ENCODE measurements around the gene MDFI. TPM values are rescaled to one million over a fixed set of nuclear protein-coding genes. Genes with fewer than 3 reads are reported as not detected.

The MDFI gene, protein sequence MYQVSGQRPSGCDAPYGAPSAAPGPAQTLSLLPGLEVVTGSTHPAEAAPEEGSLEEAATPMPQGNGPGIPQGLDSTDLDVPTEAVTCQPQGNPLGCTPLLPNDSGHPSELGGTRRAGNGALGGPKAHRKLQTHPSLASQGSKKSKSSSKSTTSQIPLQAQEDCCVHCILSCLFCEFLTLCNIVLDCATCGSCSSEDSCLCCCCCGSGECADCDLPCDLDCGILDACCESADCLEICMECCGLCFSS
- total RNA-seq = not detected in 2 replicates

DNA sequence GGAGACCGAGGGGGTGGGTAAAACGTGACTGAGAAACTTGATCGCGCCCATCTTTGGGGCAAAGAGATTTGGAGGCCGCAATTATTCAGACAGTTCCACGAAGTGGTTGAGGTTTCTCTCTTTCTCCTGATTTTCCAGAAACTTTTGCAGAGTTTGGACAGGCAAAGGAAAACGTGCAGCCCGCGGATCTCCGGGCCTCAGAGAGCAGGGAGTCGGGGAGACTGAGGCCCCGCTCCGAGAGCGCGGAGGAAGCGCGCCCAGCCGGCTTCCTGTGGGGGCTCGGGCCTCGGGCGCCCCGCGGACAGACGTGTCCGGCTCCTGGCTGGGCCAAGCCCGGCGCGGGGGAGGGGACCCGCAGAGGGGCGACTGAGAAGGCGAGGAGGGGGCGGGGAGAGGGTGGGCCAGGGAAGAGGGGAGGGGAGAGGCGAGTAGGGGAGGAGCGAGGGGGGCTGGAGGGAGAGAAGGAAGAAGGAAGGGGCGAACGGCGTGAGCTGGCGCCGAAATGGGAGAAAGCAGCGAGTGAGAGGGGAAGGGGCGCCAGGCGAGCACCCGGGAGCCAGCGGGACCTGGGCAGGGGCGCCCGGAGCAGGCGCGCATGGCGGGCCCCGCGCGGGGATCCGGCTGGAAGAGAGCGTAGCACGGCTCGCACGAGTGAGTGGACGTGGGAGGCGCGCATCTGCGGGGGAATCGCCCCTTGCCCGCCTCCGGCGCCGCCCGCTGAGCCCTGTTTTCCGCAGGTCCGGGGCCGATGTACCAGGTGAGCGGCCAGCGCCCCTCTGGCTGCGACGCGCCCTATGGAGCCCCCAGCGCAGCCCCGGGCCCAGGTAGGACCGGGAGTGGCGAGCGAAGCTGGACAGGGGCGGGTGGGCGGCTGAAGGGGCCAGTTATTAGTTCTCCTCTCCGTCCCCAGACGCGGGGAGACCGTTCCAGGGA lies at the start of gene MDFI:
Gene MDFI, plus strand, starts transcription at position 467 of the 933 bp plus-strand sequence. Its CDS starts 282 bp downstream, at position 749.
- ChIA-PET POLR2A (no interaction called here), CTCF (no interaction called here)
- intact Hi-C loops (cut with micrococcal nuclease) = no loop called here
- no peak within 1 kb of the TSS for H3K27ac Mint-ChIP-seq
- no peak for DNase-seq
- H3K36me3 Mint-ChIP-seq (ENCODE audit: low read depth) = no peaks in the 10 kb centered on the region
- ATAC-seq (ENCODE audit: low read depth) = peak; percentile 25
- H3K27me3 Mint-ChIP-seq = peaks cover 58% of the 10 kb centered on the region
- no peaks in the 10 kb centered on the region for H3K9me3 Mint-ChIP-seq
- TF ChIP-seq, protein P1, sequence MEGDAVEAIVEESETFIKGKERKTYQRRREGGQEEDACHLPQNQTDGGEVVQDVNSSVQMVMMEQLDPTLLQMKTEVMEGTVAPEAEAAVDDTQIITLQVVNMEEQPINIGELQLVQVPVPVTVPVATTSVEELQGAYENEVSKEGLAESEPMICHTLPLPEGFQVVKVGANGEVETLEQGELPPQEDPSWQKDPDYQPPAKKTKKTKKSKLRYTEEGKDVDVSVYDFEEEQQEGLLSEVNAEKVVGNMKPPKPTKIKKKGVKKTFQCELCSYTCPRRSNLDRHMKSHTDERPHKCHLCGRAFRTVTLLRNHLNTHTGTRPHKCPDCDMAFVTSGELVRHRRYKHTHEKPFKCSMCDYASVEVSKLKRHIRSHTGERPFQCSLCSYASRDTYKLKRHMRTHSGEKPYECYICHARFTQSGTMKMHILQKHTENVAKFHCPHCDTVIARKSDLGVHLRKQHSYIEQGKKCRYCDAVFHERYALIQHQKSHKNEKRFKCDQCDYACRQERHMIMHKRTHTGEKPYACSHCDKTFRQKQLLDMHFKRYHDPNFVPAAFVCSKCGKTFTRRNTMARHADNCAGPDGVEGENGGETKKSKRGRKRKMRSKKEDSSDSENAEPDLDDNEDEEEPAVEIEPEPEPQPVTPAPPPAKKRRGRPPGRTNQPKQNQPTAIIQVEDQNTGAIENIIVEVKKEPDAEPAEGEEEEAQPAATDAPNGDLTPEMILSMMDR (IDR thresholded peaks at IDR 0.05) = no peak
- H3K4me1 Mint-ChIP-seq = peaks cover 12% of the 10 kb centered on the region
- H3K4me3 Mint-ChIP-seq = peak within 1 kb of the TSS; percentile 70

- TF ChIP-seq, protein P1 (IDR thresholded peaks at IDR 0.05) = no peak
- Mint-ChIP-seq H3K36me3 (ENCODE audit: low read depth) (peaks cover 77% of the 10 kb centered on the region), H3K9me3 (no peaks in the 10 kb centered on the region), H3K4me3 (no peak overlapping the region), H3K27ac (no peak overlapping the region), H3K27me3 (no peaks in the 10 kb centered on the region), H3K4me1 (peaks cover 4% of the 10 kb centered on the region)
- ATAC-seq (ENCODE audit: low read depth) = no peak
- intact Hi-C loops (cut with micrococcal nuclease) = no loop called here
- ChIA-PET POLR2A (interaction anchor here (1.0 kb wide), 1 partner anchor 42 kb away, joined by 3 read pairs; no protein-coding TSS in a partner anchor), CTCF (interaction anchor here (1.5 to 4.8 kb wide), 4 partner anchors 13 to 167 kb away, joined by 4 to 40 read pairs (median 13); no protein-coding TSS in a partner anchor)
- DNase-seq = no peak
These were observed 49.0 kb upstream of the MDFI start for GRCh38 chr6:41589223-41589622.

DNA sequence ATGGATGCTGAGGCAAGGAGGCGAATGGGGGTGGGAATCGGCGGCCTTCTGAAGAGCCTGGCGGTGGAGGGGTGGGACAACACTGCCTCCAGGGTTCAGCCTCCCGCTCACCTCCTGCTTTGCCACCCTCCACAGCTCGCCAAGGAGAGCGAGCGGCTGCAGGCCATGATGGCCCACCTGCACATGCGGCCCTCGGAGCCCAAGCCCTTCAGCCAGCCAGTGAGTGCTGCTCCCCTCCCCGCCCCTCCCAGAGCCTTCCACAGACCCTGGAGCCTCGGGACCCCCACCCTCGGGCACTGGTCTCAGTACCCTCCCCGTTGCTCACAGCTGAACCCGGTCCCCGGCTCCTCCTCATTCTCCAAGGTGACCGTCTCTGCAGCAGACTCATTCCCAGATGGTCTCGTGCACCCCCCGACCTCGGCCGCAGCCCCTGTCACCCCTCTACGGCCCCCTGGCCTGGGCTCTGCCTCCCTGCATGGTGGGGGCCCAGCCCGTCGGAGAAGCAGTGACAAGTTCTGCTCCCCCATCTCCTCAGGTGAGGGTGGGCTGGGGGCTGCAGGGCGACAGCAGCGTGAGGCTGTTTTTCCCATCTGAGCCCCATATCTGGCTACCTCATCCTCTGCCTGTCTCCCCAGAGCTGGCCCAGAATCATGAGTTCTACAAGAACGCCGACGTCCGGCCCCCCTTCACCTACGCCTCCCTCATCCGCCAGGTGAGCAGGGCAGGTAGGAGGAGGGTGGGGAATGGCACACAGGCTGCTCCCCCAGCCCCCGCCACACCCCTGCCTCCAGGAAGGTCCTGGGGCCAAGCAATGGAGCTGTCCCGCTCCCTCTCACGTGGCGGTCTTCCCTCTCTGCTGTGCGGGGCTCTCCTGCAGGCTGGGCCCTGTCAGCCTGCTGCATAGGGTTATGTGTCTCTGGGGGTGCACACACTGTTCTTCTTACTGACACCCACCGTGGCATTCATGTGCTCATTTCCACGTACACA lies 48.3 kb upstream of the MDFI start:
- Mint-ChIP-seq H3K4me1 (peaks cover 4% of the 10 kb centered on the region), H3K36me3 (ENCODE audit: low read depth) (peaks cover 77% of the 10 kb centered on the region), H3K27ac (no peak overlapping the region), H3K27me3 (no peaks in the 10 kb centered on the region), H3K4me3 (no peak overlapping the region), H3K9me3 (no peaks in the 10 kb centered on the region)
- ATAC-seq (ENCODE audit: low read depth) (no peak), DNase-seq (no peak)
- ChIA-PET POLR2A (interaction anchor here (1.0 kb wide), 1 partner anchor 43 kb away, joined by 3 read pairs; no protein-coding TSS in a partner anchor), CTCF (interaction anchor here (1.3 to 4.8 kb wide), 4 partner anchors 127 to 216 kb away, joined by 3 to 40 read pairs (median 13); no protein-coding TSS in a partner anchor)
- intact Hi-C loops (cut with micrococcal nuclease) = no loop called here
- TF ChIP-seq, protein P1 (IDR thresholded peaks at IDR 0.05) = no peak

DNA sequence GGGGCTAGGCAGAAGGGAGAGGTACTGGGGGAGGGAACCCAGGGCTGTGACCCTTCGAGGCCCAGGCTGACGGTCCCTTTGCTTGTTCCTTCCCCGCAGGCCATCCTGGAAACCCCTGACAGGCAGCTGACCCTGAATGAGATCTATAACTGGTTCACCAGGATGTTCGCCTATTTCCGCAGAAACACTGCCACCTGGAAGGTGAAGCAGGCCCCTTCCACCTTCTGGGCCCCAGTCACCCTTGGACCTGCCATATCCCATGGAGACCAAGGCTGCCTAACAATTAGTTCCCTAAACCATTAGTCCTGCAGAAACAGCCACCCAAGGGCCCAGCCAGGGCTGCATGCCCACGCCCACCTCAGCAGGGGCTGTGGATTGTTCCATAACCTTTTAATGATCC lies 47.1 kb upstream of the MDFI start:
- TF ChIP-seq, protein P1 (IDR thresholded peaks at IDR 0.05) = no peak
- no peak overlapping the region for H3K4me3 Mint-ChIP-seq
- no peaks in the 10 kb centered on the region for H3K9me3 Mint-ChIP-seq
- intact Hi-C loops (cut with micrococcal nuclease) = no loop called here
- peaks cover 4% of the 10 kb centered on the region for H3K4me1 Mint-ChIP-seq
- H3K27me3 Mint-ChIP-seq = no peaks in the 10 kb centered on the region
- no peak overlapping the region for H3K27ac Mint-ChIP-seq
- ATAC-seq (ENCODE audit: low read depth) (no peak), DNase-seq (no peak)
- POLR2A ChIA-PET = no interaction called here
- CTCF ChIA-PET = interaction anchor here (0.7 to 5.6 kb wide), 5 partner anchors 12 to 217 kb away, joined by 3 to 50 read pairs (median 3); no protein-coding TSS in a partner anchor
- H3K36me3 Mint-ChIP-seq (ENCODE audit: low read depth) = peaks cover 75% of the 10 kb centered on the region

All from activated B cell treated with CpG ODN at 0.5 μM for 24 hours (primary cell).